GM18502 (cell line): ENCODE data around the gene DOCK10.
A peak's percentile ranks its signal among the peaks of the same experiment; 100 is the strongest.

Experiments
- ATAC-seq: cut with Tn5 transposase; IDR thresholded peaks from one replicate; pipeline ENCODE4 v1.9.1; 2021; ENCODE audit warnings: mild to moderate bottlenecking; ENCODE audit not compliant: unreplicated experiment, poor library complexity

Gene DOCK10

GRCh38 chr2:224982910-224983711 is 59.2 kb downstream of the DOCK10 start:
- ATAC-seq, result peak; percentile 77

- ATAC-seq, result no peak
These were observed 60.0 kb downstream of the DOCK10 start for GRCh38 chr2:224982226-224982625.

- peak; percentile 45 for ATAC-seq
These were observed 65.4 kb downstream of the DOCK10 start for GRCh38 chr2:224976629-224977525.

- ATAC-seq, result no peak
These were observed 66.5 kb downstream of the DOCK10 start for GRCh38 chr2:224975761-224976160.

GRCh38 chr2:224973112-224974016 is 68.9 kb downstream of the DOCK10 start:
- no peak for ATAC-seq

GRCh38 chr2:224971214-224971613 is 71.1 kb downstream of the DOCK10 start:
- ATAC-seq, result peak; percentile 54

- ATAC-seq, result peak; percentile 35
These were observed 72.0 kb downstream of the DOCK10 start for GRCh38 chr2:224970311-224970710.

- peak; percentile 61 for ATAC-seq
These were observed 72.5 kb downstream of the DOCK10 start for GRCh38 chr2:224969633-224970260.

- no peak for ATAC-seq
These were observed 73.2 kb downstream of the DOCK10 start for GRCh38 chr2:224969095-224969494.

- ATAC-seq, result no peak
These were observed 74.2 kb downstream of the DOCK10 start for GRCh38 chr2:224968051-224968450.

GRCh38 chr2:224966613-224967012 is 75.7 kb downstream of the DOCK10 start:
- no peak for ATAC-seq

- no peak for ATAC-seq
These were observed 82.7 kb downstream of the DOCK10 start for GRCh38 chr2:224959556-224959955.

GRCh38 chr2:224958873-224959272 is 83.4 kb downstream of the DOCK10 start:
- ATAC-seq, result no peak

GRCh38 chr2:224958462-224958857 is 83.8 kb downstream of the DOCK10 start:
- ATAC-seq, result no peak

GRCh38 chr2:224957540-224958461 is 84.5 kb downstream of the DOCK10 start:
- peak; percentile 91 for ATAC-seq

- ATAC-seq, result no peak
These were observed 85.6 kb downstream of the DOCK10 start for GRCh38 chr2:224956706-224957105.

GRCh38 chr2:224954980-224955379 is 87.3 kb downstream of the DOCK10 start:
- no peak for ATAC-seq

- ATAC-seq, result peak; percentile 57
These were observed 89.2 kb downstream of the DOCK10 start for GRCh38 chr2:224952936-224953657.
